Measurements from ENCODE around the gene MYL9.
"Not testable (repeated sequence)": the region's sequence is repeated elsewhere in the genome, so short reads cannot be mapped to it uniquely, and the experiment has no call there.

MYL9 gene

GRCh38 chr20:36541227-36541767, at the start of gene MYL9:
Gene MYL9 (plus strand): TSS chr20:36541519. CDS start chr20:36544885, 3,366 bp downstream.
- no peak for DNase-seq

GRCh38 chr20:36491901-36492617, 49.3 kb upstream of the MYL9 start:
- no peak for DNase-seq

GRCh38 chr20:36493051-36493800, 48.1 kb upstream of the MYL9 start:
- no peak for DNase-seq

- DNase-seq = no peak
Measured at GRCh38 chr20:36493801-36494114, 47.6 kb upstream of the MYL9 start.

GRCh38 chr20:36496707-36497669, 44.3 kb upstream of the MYL9 start:
- no peak for DNase-seq

GRCh38 chr20:36497856-36498255, 43.5 kb upstream of the MYL9 start:
- no peak for DNase-seq

GRCh38 chr20:36498386-36499179, 42.7 kb upstream of the MYL9 start:
- no peak for DNase-seq

- no peak for DNase-seq
Measured at GRCh38 chr20:36499211-36499610, 42.1 kb upstream of the MYL9 start.

GRCh38 chr20:36499723-36500501, 41.4 kb upstream of the MYL9 start:
- no peak for DNase-seq

GRCh38 chr20:36501367-36502006, 39.8 kb upstream of the MYL9 start:
- no peak for DNase-seq

GRCh38 chr20:36504295-36504694, 37.0 kb upstream of the MYL9 start:
- DNase-seq = no peak

- DNase-seq = no peak
Measured at GRCh38 chr20:36506253-36506652, 35.1 kb upstream of the MYL9 start.

GRCh38 chr20:36507746-36508145, 33.6 kb upstream of the MYL9 start:
- DNase-seq = no peak

- DNase-seq = no peak
Measured at GRCh38 chr20:36519012-36519719, 22.2 kb upstream of the MYL9 start.

- no peak for DNase-seq
Measured at GRCh38 chr20:36519944-36520343, 21.4 kb upstream of the MYL9 start.

GRCh38 chr20:36521526-36521925, 19.8 kb upstream of the MYL9 start:
- DNase-seq = no peak

GRCh38 chr20:36522412-36522811, 18.9 kb upstream of the MYL9 start:
- not testable (repeated sequence) for DNase-seq

GRCh38 chr20:36523341-36523740, 18.0 kb upstream of the MYL9 start:
- DNase-seq = no peak

GRCh38 chr20:36525620-36526365, 15.5 kb upstream of the MYL9 start:
- no peak for DNase-seq

Measured in NCI-H2227 treated with DMSO at 0.1 percent for 48 hours (cell line).